HepG2 (cell line): ENCODE data around the gene ACTL6A. TPM values are rescaled to one million over a fixed set of nuclear protein-coding genes. Genes with fewer than 3 reads are reported as not detected.

Experiments used
- ATAC-seq: fragments of 200-7000 bp; cut with Tn5 transposase; 3 replicates; pipeline ENCODE4 v1.9.1; 2020; ENCODE audit warnings: mild to moderate bottlenecking, moderate library complexity
- BruUV-seq: library from RNA; stranded (reverse); fragments of 400-500 nt; replicated peaks from 2 replicates; lab custom pipeline; 2021; lab: Mats Ljungman, UMichigan
- CTCF ChIA-PET: fragments of 300-600 bp; formaldehyde crosslinking; extraction: SDS; loops from one replicate; lab custom pipeline; 2021; ENCODE audit warnings: low total read pairs, inconsistent platforms, low intra/inter-chr PET ratio; lab: Yijun Ruan, JAX
- POLR2A ChIA-PET: fragments of 350-600 bp; sonication (Branson Sonifier 250); formaldehyde crosslinking; loops from one replicate; lab custom pipeline; 2020; ENCODE audit warnings: antibody characterized with exemption, inconsistent platforms; lab: Yijun Ruan, JAX
- DNase-seq: peaks from one replicate; pipeline ENCODE4 v3.0.0-alpha.2; 2015; ENCODE audit warnings: low spot score
- FAIRE-seq: peaks from 3 replicates; lab custom pipeline; 2011; peaks lifted over from hg19 to GRCh38; lab: Jason Lieb, UNC
- H2AFZ ChIP-seq: one replicate; pipeline ENCODE4 v1.6.1; 2011; ENCODE audit warnings: low read length, inconsistent platforms
- H3K27ac ChIP-seq: fragments of 300-600 bp; 3 replicates; pipeline ENCODE4 v1.8.0; 2011; ENCODE audit warnings: mixed run types, mild to moderate bottlenecking, mixed read lengths, low read length, inconsistent platforms; ENCODE audit not compliant: insufficient read depth; ENCODE audit errors: extremely low read length
- H3K27me3 ChIP-seq, 2 experiments: fragments of 200-600 bp in 1 of 2; 2 replicates in 1 of 2; 3 replicates in 1 of 2; pipeline versions ENCODE4 v1.6.0 to v1.8.0; 2011; ENCODE audit warnings: low read length in 2 of 2, mild to moderate bottlenecking in 2 of 2, moderate library complexity in 2 of 2, inconsistent platforms in 1 of 2; ENCODE audit not compliant: insufficient read depth in 2 of 2, control insufficient read depth in 1 of 2
- H3K36me3 ChIP-seq, 2 experiments: fragments of 200-600 bp in 1 of 2; replicated peaks in 1 of 2; 2 replicates in 1 of 2; 3 replicates in 1 of 2; pipeline versions ENCODE4 v1.5.1 to v1.8.0; 2011; ENCODE audit warnings: low read length in 2 of 2, inconsistent platforms in 1 of 2; ENCODE audit not compliant: insufficient read depth in 2 of 2, control insufficient read depth in 1 of 2
- H3K4me1 ChIP-seq: 2 replicates; pipeline ENCODE4 v1.5.1; 2012; ENCODE audit warnings: low read length, inconsistent platforms; ENCODE audit not compliant: insufficient read depth
- H3K4me2 ChIP-seq: 2 replicates; pipeline ENCODE4 v1.6.0; 2011; ENCODE audit warnings: low read depth, low read length, inconsistent platforms
- H3K4me3 ChIP-seq, 3 experiments: fragments of 200-600 bp in 1 of 3; sonication (generic), shearing (Covaris generic) in 1 of 3; replicated peaks in 1 of 3; 2 replicates each; pipeline ENCODE4 v1.5.1; 2011 to 2016; ENCODE audit warnings: low read length in 3 of 3, inconsistent platforms in 2 of 3, low read depth in 2 of 3, mild to moderate bottlenecking in 2 of 3, control low read depth in 1 of 3, mixed read lengths in 1 of 3; ENCODE audit not compliant: insufficient read depth in 1 of 3
- H3K79me2 ChIP-seq: one replicate; pipeline ENCODE4 v1.6.1; 2011; ENCODE audit warnings: low read length, inconsistent platforms; ENCODE audit not compliant: insufficient read depth
- H3K9ac ChIP-seq: 2 replicates; pipeline ENCODE4 v1.6.0; 2011; ENCODE audit warnings: mild to moderate bottlenecking, low read depth, low read length, inconsistent platforms; ENCODE audit not compliant: insufficient read depth
- H3K9me3 ChIP-seq: 2 replicates; pipeline ENCODE4 v1.5.1; 2012; ENCODE audit warnings: mild to moderate bottlenecking, low read length
- H4K20me1 ChIP-seq: 2 replicates; pipeline ENCODE4 v1.6.0; 2011; ENCODE audit warnings: inconsistent platforms, mild to moderate bottlenecking, low read length, moderate library complexity; ENCODE audit not compliant: insufficient read depth
- AHR ChIP-seq: IDR thresholded peaks from 2 replicates; pipeline ENCODE4 v1.6.1; 2018; ENCODE audit warnings: missing genetic modification reagents, missing compliant biosample characterization
- ARID2 ChIP-seq: sonication (generic); formaldehyde crosslinking; IDR thresholded peaks from 2 replicates; pipeline ENCODE4 v1.8.1; 2022; ENCODE audit warnings: mild to moderate bottlenecking, missing genetic modification reagents, borderline replicate concordance
- DZIP1 ChIP-seq: sonication (generic); formaldehyde crosslinking; IDR thresholded peaks from 2 replicates; pipeline ENCODE4 v1.5.0; 2020; ENCODE audit warnings: mild to moderate bottlenecking, missing genetic modification reagents
- IRF1 ChIP-seq: sonication (generic); formaldehyde crosslinking; IDR thresholded peaks from 2 replicates; pipeline ENCODE4 v1.4.0; 2020; ENCODE audit warnings: low read depth, mild to moderate bottlenecking, missing genetic modification reagents
- RFXANK ChIP-seq: IDR thresholded peaks from 2 replicates; pipeline ENCODE4 v1.6.1; 2016
- THAP9 ChIP-seq: sonication (generic); formaldehyde crosslinking; IDR thresholded peaks from 2 replicates; pipeline ENCODE4; 2020; ENCODE audit warnings: missing genetic modification reagents, mild to moderate bottlenecking, borderline replicate concordance
- ZNF580 ChIP-seq: IDR thresholded peaks from 2 replicates; pipeline ENCODE4 v1.6.1; 2016; ENCODE audit warnings: low read depth, borderline replicate concordance
- WGBS: methylation state at CpG from one replicate; pipeline ENCODE4 v1.1.6; 2017; ENCODE audit warnings: low lambda C conversion rate; 5-methylcytosine and 5-hydroxymethylcytosine counted together
- in situ Hi-C: cut with HindIII; loops from 2 replicates; pipeline ENCODE4 v1.10.0; 2017; ENCODE audit warnings: low pct_unique_long_range_greater_than_20kb; ENCODE audit not compliant: extremely low pct_ligation_motif_present
- intact Hi-C: fragments of 100-400 bp; cut with micrococcal nuclease; formaldehyde crosslinking; loops from one replicate; pipeline ENCODE4 v1.10.0; 2022; ENCODE audit not compliant: unreplicated experiment
- polyA plus RNA-seq, 8 experiments: library from polyadenylated mRNA; depleted of rRNA in 3 of 8; stranded (reverse) in 7 of 8; unstranded in 1 of 8; fragments of >200 nt; fragmentation: Illumina TruSeq in 4 of 8; extraction: Trizol in 4 of 8; gene quantifications; 2 replicates each; pipeline versions ENCODE4 v1.2.1 to v1.2.3, GENCODE V29; 2011 to 2016; ENCODE audit warnings: low read depth in 4 of 8, missing spikeins in 1 of 8, mixed read lengths in 1 of 8; ENCODE audit not compliant: insufficient read depth in 1 of 8
- total RNA-seq, 5 experiments: library from RNA; depleted of rRNA; stranded (reverse); fragments of >200 nt; fragmentation: Illumina TruSeq; extraction: Trizol; gene quantifications; 2 replicates each; pipeline ENCODE4 v1.2.3, GENCODE V29; 2016; ENCODE audit warnings: low read depth in 1 of 5

The ACTL6A gene
- total and polyA plus RNA-seq, 2 of the 13 experiments (the other 11 are each of a cell fraction or from before 2014, with no cell fraction given), result 58.1 to 84.1 TPM

GRCh38 chr3:179563271-179563783 is 601 bp downstream of the ACTL6A start (continued):
- no peak for TF ChIP-seq THAP9 (CRISPR knock-in tag)
- TF ChIP-seq ZNF580 (CRISPR knock-in tag), result no peak
- TF ChIP-seq DZIP1 (CRISPR knock-in tag), result no peak
- TF ChIP-seq ARID2 (CRISPR knock-in tag), result no peak

GRCh38 chr3:179565496-179565895 is 2.8 kb downstream of the ACTL6A start:
- peaks cover 42% of the 10 kb centered on the region for H3K79me2 ChIP-seq
- in situ Hi-C loops, result loop anchor here (25.0 kb wide), 1 partner anchor 428 kb away; the partner anchor contains the start of gene PIK3CA

More at GRCh38 chr3:179565496-179565895, 2.8 kb downstream of the ACTL6A start:
- 95% methylated on average over 3 of the region's 3 CpGs for WGBS
- Histone ChIP-seq H3K4me3 (no peak overlapping the region), H2AFZ (no peak overlapping the region), H3K9ac (no peak overlapping the region), H3K4me2 (no peak overlapping the region), H3K27me3 (no peaks in the 10 kb centered on the region), H3K36me3 (peaks cover 1 to 12% of the 10 kb centered on the region in 2 experiments; a peak in 4 of 5 replicates), H3K4me1 (peaks cover 23% of the 10 kb centered on the region), H3K27ac (no peak overlapping the region), H4K20me1 (no peaks in the 10 kb centered on the region), H3K9me3 (no peaks in the 10 kb centered on the region)
- ChIA-PET CTCF (no interaction called here), POLR2A (no interaction called here)
- no TSS peak for BruUV-seq
- no peak for ATAC-seq
- TF ChIP-seq IRF1 (CRISPR knock-in tag) (no peak), AHR (CRISPR knock-in tag) (no peak), RFXANK (no peak)
- DNase-seq, result no peak
- intact Hi-C loops, result no loop called here
- FAIRE-seq, result no peak
